ENCODE data around the gene SNTG2. TPM values are rescaled to one million over a fixed set of nuclear protein-coding genes. Genes with fewer than 3 reads are reported as not detected.
"Not testable (repeated sequence)": the region's sequence is repeated elsewhere in the genome, so short reads cannot be mapped to it uniquely, and the experiment has no call there.

The SNTG2 gene
- total RNA-seq, 1 experiment from 2014 or later: not detected

GRCh38 chr2:1370461-1370860, 419.8 kb downstream of the SNTG2 start:
- Histone ChIP-seq H3K27me3 (no peaks in the 10 kb centered on the region), H3K9me3 (no peaks in the 10 kb centered on the region), H3K36me3 (no peaks in the 10 kb centered on the region), H3K4me3 (peak overlapping the region; percentile 28)
- DNase-seq: no peak

GRCh38 chr2:1371082-1371481, 420.4 kb downstream of the SNTG2 start:
- DNase-seq: peak; percentile 30
- Histone ChIP-seq H3K27me3 (no peaks in the 10 kb centered on the region), H3K9me3 (no peaks in the 10 kb centered on the region)

GRCh38 chr2:1373830-1374229, 423.2 kb downstream of the SNTG2 start:
- Histone ChIP-seq H3K36me3 (no peaks in the 10 kb centered on the region), H3K9me3 (no peaks in the 10 kb centered on the region), H3K27me3 (no peaks in the 10 kb centered on the region), H3K4me3 (no peak overlapping the region)
- DNase-seq: no peak

More at GRCh38 chr2:1371082-1371481, 420.4 kb downstream of the SNTG2 start:
- peak overlapping the region; percentile 28 for H3K4me3 ChIP-seq
- H3K36me3 ChIP-seq: no peaks in the 10 kb centered on the region

- H3K36me3 ChIP-seq: no peaks in the 10 kb centered on the region
- no peak overlapping the region for H3K4me3 ChIP-seq
- no peaks in the 10 kb centered on the region for H3K27me3 ChIP-seq
- H3K9me3 ChIP-seq: no peaks in the 10 kb centered on the region
- no peak for DNase-seq
Observed at GRCh38 chr2:1374287-1374686, 423.6 kb downstream of the SNTG2 start.

- H3K27me3 ChIP-seq: no peaks in the 10 kb centered on the region
- no peak for DNase-seq
- H3K9me3 ChIP-seq: no peaks in the 10 kb centered on the region
- no peaks in the 10 kb centered on the region for H3K36me3 ChIP-seq
- H3K4me3 ChIP-seq: no peak overlapping the region
Observed at GRCh38 chr2:1375794-1376193, 425.1 kb downstream of the SNTG2 start.

GRCh38 chr2:1377473-1377872, 426.8 kb downstream of the SNTG2 start:
- no peaks in the 10 kb centered on the region for H3K27me3 ChIP-seq
- no peaks in the 10 kb centered on the region for H3K9me3 ChIP-seq
- no peak overlapping the region for H3K4me3 ChIP-seq
- DNase-seq: no peak
- H3K36me3 ChIP-seq: no peaks in the 10 kb centered on the region

- Histone ChIP-seq H3K36me3 (no peaks in the 10 kb centered on the region), H3K4me3 (no peak overlapping the region), H3K9me3 (no peaks in the 10 kb centered on the region), H3K27me3 (no peaks in the 10 kb centered on the region)
- DNase-seq: no peak
Observed at GRCh38 chr2:1378456-1379150, 428.0 kb downstream of the SNTG2 start.

GRCh38 chr2:1381644-1382043, 431.0 kb downstream of the SNTG2 start:
- Histone ChIP-seq H3K36me3 (no peaks in the 10 kb centered on the region), H3K27me3 (no peaks in the 10 kb centered on the region), H3K4me3 (no peak overlapping the region), H3K9me3 (no peaks in the 10 kb centered on the region)
- DNase-seq: no peak

- not testable (repeated sequence) for H3K4me3 ChIP-seq, DNase-seq, H3K27me3 ChIP-seq
Observed at GRCh38 chr2:1387954-1388725, 437.5 kb downstream of the SNTG2 start.

GRCh38 chr2:1390118-1390517, 439.5 kb downstream of the SNTG2 start:
- H3K4me3 ChIP-seq, H3K36me3 ChIP-seq, H3K9me3 ChIP-seq, H3K27me3 ChIP-seq, DNase-seq: not testable (repeated sequence)

More at GRCh38 chr2:1387954-1388725, 437.5 kb downstream of the SNTG2 start:
- H3K9me3 ChIP-seq, H3K36me3 ChIP-seq: not testable (repeated sequence)

GRCh38 chr2:1393321-1393720, 442.7 kb downstream of the SNTG2 start:
- H3K9me3 ChIP-seq: no peaks in the 10 kb centered on the region
- H3K36me3 ChIP-seq: no peaks in the 10 kb centered on the region

GRCh38 chr2:1394709-1395408, 444.2 kb downstream of the SNTG2 start:
- H3K27me3 ChIP-seq: no peaks in the 10 kb centered on the region
- no peak for DNase-seq
- no peaks in the 10 kb centered on the region for H3K36me3 ChIP-seq
- H3K4me3 ChIP-seq: no peak overlapping the region
- no peaks in the 10 kb centered on the region for H3K9me3 ChIP-seq

More at GRCh38 chr2:1393321-1393720, 442.7 kb downstream of the SNTG2 start:
- no peak for DNase-seq
- H3K4me3 ChIP-seq: no peak overlapping the region
- no peaks in the 10 kb centered on the region for H3K27me3 ChIP-seq

- no peaks in the 10 kb centered on the region for H3K27me3 ChIP-seq
- no peak overlapping the region for H3K4me3 ChIP-seq
- no peaks in the 10 kb centered on the region for H3K36me3 ChIP-seq
- DNase-seq: no peak
- H3K9me3 ChIP-seq: no peaks in the 10 kb centered on the region
Observed at GRCh38 chr2:1397350-1397749, 446.7 kb downstream of the SNTG2 start.

GRCh38 chr2:1398191-1398590, 447.5 kb downstream of the SNTG2 start:
- H3K27me3 ChIP-seq: no peaks in the 10 kb centered on the region
- no peaks in the 10 kb centered on the region for H3K9me3 ChIP-seq
- no peak overlapping the region for H3K4me3 ChIP-seq
- DNase-seq: no peak
- no peaks in the 10 kb centered on the region for H3K36me3 ChIP-seq

GRCh38 chr2:1400943-1401735, 450.5 kb downstream of the SNTG2 start:
- no peak for DNase-seq
- no peaks in the 10 kb centered on the region for H3K36me3 ChIP-seq

GRCh38 chr2:1402064-1402463, 451.4 kb downstream of the SNTG2 start:
- H3K4me3 ChIP-seq: no peak overlapping the region
- H3K27me3 ChIP-seq: no peaks in the 10 kb centered on the region
- no peaks in the 10 kb centered on the region for H3K9me3 ChIP-seq
- H3K36me3 ChIP-seq: no peaks in the 10 kb centered on the region
- DNase-seq: no peak

More at GRCh38 chr2:1400943-1401735, 450.5 kb downstream of the SNTG2 start:
- Histone ChIP-seq H3K9me3 (no peaks in the 10 kb centered on the region), H3K27me3 (no peaks in the 10 kb centered on the region), H3K4me3 (no peak overlapping the region)

GRCh38 chr2:1403565-1403964, 452.9 kb downstream of the SNTG2 start:
- H3K27me3 ChIP-seq: no peaks in the 10 kb centered on the region
- H3K36me3 ChIP-seq: no peaks in the 10 kb centered on the region
- no peak overlapping the region for H3K4me3 ChIP-seq
- no peak for DNase-seq
- H3K9me3 ChIP-seq: no peaks in the 10 kb centered on the region
